Medulla oblongata (tissue), 1 donor: Measurements from ENCODE around the gene SCFD2.
A peak's percentile ranks its signal among the peaks of the same experiment; 100 is the strongest.
"Not testable (repeated sequence)": the region's sequence is repeated elsewhere in the genome, so short reads cannot be mapped to it uniquely, and the experiment has no call there.

Source experiments
- DNase-seq: peaks from one replicate; pipeline ENCODE4 v3.0.0-alpha.2; 2015; ENCODE audit errors: extremely low spot score

Gene SCFD2

DNA sequence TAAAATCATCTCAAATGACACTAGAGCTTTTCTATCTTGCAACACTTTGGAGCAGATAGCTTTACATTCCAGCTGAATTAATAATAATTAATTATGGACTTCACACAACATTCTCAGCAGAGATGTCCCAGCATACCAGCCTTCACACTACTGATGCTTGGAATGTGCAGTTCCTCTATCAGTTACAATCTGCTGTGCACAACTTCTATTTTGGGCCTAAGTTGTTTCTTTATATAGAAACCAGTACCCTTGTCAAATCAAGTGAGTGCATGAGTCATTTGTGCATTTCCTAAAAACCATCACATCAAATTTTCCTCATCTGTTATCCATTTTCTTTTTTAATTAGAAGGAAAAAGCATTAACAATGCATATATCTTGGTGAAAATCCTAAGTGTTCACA, 512.5 kb downstream of the SCFD2 start:
- no peak for DNase-seq

DNA sequence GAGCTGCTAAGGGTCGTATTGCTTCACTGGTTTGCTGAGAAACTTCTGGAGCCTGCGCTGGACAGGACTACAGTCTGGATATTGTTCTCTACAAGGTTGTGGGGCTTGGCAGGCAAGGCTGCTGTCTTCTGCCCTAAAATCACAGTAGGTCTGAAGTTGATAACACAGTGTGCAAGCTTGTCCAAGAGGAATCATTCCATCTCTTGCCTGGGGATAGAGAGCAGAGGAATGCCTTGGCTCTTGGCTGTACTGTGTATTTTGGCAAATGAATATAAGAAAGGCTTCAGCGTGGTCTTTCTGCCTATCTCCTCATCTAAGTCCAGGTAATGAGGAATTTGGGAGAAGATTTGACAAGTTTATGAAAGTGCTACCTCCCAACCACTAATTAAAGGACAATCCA, 513.1 kb downstream of the SCFD2 start:
- no peak for DNase-seq

DNA sequence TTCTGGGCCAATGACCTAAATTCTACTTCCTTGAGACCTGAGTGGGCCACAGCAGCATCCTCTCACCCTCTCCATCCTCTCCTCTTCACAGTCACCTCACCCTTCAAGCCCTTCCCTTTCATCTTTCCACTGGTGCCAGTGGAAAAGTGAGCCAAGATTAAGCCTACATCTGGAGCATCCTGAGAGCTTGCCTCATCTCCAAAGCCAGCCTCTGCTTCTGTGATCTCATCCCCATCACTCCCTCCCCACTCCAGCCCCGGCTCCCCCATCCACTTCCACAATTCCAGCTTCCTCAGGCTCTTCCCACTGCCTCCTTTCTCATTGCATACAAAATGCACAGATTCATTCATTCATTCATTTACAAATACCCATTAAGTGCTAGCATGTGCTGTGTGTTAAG, 513.8 kb downstream of the SCFD2 start:
- no peak for DNase-seq

DNA sequence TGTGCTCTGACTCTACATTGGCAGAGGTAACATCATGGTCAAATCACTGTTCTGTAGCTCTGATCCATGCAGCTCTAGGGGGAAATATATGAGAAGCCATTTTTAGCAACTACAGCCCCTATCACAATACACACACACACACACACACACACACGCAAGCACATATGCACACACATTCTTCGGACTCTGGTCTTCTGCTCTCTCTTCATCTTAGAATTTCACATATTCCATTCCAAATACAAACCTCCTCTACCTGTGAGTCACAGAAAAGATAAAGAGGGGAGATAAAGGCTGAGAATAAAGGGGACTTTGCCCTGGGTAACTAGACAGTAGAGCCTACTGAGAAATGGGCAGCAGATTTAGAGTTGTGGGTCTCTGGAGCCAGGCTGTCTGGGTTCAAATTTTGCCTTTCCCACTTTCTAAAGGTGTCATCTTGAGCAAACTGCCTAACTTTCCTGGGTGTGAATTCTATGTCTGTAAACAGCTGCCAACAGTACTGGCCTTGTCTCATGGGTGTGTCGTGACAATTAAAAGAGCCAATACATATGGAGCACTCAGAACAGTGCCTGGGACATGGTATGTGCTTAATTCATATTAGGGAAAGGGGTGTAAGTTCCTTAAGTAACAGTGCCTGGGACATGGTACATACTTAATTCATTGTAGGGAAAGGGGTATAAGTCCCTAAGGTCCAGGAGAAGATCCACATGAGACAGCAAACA, 515.3 kb downstream of the SCFD2 start:
- DNase-seq = no peak

DNA sequence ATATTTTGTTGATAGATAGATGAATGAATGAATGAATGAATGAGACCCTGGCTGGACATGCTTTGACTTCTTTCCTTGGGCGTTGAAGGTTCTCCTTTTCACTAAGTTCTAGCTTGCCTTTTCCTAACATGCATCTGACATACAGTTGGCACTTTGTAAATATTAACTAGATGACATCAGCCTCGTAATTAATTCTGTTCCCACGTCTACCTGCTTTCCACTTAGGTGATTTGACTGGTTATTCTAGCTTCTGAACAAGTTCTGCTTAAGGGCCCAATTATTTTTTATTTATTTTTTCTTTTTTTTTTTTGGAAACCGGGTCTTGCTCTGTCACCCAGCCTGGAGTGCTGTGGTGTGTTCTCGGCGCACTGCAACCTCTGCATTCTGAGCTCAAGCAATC, 517.6 kb downstream of the SCFD2 start:
- DNase-seq = no peak

DNA sequence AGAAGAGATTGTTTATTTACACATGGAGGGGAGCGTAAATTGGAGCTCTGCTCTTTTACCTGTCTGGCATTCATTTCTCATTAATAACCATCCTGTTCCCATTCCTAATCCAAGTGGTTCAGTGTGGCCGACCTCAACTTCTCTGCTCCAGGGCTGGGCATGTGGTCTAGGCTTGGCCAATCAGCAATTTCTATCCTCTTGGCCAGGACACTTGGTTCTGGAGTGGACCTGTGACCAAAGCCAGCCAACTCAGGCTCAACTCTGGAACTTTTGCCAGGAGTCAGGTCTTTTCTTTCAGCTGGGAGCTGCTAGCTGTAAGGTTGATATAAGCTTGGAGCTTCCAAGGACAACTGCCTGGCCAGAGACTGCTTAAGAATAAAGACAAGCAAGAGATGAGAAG, 519.4 kb downstream of the SCFD2 start:
- DNase-seq = no peak

DNA sequence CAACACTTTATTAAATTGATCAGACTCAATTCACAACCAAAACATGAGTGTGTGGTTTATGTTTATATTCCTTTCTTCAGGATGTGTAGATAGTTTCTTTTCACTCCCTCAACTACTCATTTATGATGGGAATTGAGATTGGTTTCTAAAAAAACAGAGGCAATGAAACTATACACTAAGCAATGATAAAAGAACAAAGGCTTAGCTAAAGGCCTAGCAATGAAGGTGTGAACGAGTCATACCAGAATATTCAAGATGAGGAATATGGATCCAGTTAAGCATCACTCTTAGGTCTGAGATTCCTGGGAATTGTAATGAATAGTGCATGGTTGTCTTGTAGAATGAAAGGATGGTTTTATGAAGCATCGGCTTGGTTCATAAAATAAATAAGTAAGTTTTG, 521.3 kb downstream of the SCFD2 start:
- no peak for DNase-seq

DNA sequence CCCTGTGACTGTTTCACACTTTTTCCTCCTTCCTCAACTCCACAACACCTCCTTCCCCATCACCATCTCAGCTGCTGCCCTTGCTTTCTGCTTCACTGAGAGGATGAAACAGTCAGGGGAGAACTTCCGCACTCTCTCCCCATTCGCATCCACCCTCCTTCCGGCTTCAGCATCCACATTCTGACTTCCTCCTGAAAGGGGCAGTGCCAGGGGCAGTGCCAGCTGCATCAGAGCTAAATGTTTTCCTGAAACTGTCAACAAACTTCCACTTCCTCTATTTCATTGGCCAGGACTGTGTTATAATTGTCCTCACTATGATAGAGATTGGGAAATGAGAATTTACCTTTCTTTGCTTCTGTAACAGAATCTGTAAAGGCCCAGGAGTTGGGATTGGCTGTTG, 521.9 kb downstream of the SCFD2 start:
- peak; percentile 83 for DNase-seq

DNA sequence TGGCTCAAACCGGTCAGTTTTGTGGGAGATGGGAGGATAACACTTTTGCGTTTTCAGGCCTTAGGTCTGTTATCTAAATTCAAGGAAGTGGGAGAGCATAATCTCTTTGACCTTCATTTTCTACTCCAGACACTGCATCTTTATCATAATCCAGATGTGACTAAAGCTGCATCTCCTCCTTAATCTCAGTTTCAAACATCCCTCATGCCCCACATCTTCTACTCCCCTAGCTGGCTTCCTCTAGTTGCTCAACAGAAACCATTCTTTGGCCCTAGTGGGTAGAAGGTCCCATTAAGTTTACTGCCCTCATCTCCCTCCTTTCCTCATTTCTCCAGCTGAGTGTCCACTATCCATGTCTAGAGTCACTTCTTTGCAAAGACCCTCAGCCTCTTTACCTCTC, 522.5 kb downstream of the SCFD2 start:
- DNase-seq = no peak

DNA sequence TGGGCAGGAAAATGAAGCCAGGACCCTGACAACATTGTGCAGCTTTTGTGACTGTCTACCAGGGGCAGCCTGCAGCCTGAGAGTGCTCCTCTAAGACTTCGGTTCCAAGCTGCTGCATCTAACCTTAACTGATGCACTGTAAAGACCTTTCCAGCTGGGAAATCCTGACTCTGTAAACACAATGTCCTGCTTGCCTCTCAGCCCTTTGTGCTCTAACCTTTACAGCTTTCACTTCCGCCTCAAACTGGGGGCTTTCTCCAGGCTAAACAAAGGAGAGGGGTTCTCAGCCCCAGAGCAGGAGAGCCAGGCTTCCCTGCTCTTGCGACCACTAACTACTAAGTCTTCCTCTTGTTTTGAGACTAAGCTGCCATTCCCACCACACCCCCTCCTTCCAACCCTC, 523.1 kb downstream of the SCFD2 start:
- no peak for DNase-seq

DNA sequence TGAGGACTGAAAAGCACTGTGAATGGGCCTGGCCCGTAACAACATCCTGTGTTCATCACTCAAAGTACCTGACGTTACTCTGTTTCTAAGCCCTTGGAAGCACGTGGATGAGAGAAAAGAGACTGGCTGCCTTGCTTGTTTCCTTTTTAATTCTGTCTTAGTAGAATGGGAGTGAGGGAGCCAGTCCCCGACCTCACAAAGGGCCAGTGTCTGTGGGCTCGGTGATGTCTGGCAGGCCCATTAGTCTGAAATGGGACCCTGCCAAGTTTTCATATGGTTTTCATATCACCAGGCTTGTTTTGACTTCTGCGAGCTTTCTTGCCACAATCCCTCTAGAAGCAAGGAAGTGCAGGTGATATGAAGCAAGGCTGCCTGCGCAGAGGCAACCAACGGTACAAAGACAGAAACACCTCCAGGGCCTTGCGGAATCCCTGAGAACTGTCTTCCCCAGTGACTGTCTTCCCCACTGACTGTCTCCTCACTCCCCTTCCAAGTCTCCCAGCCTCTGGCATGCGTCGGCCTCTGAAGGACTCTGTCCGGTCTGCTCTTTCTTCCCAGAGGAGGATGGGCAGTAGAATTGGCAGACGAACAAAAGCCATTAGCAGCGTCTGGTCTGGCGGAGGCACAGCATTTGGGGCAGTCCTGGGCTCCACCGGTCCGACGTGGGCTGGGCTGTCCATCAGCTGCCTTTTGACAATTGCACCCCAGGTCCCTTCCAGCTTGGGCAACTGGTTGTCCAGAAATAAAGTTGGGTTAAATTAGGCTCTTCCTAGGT, 524.0 kb downstream of the SCFD2 start:
- peak; percentile 74 for DNase-seq

DNA sequence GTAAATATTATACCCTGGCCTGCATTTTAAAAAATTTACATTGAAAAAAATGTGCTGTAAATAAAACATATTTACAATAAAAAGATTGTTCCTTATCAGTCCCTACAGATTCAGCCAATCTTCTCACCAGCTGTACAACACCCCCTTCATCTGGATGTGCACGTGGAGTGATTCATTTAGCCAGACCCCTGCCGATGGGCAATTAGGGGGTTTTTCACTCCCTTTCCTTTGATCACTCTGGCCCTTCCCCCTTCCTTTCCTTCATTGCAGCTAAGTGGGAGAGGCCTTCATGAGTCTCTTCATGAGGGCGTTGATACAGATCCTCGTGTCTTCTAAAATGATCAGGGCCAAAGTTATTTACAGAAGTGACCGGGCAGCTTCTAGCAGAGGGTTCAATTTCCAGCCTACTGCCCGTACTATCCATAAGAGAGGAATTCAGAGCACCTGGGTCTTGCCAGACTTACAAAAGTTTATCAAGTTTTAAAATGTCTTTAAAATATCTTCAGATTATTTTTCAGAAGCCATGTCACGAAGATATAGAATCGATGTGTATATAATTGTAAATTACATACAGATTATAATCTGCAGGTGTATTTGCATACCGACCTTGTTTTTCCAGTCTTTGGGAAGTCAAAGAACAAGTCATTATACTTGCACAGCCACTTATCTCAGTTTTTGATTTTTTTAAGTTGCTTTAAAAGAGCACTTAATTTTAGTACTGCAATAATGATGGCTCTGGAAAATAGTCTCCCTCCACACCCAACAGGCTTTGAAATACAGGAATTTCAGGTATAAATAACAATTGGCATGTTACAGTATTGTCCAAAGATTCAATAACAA, 525.1 kb downstream of the SCFD2 start:
- DNase-seq = no peak

DNA sequence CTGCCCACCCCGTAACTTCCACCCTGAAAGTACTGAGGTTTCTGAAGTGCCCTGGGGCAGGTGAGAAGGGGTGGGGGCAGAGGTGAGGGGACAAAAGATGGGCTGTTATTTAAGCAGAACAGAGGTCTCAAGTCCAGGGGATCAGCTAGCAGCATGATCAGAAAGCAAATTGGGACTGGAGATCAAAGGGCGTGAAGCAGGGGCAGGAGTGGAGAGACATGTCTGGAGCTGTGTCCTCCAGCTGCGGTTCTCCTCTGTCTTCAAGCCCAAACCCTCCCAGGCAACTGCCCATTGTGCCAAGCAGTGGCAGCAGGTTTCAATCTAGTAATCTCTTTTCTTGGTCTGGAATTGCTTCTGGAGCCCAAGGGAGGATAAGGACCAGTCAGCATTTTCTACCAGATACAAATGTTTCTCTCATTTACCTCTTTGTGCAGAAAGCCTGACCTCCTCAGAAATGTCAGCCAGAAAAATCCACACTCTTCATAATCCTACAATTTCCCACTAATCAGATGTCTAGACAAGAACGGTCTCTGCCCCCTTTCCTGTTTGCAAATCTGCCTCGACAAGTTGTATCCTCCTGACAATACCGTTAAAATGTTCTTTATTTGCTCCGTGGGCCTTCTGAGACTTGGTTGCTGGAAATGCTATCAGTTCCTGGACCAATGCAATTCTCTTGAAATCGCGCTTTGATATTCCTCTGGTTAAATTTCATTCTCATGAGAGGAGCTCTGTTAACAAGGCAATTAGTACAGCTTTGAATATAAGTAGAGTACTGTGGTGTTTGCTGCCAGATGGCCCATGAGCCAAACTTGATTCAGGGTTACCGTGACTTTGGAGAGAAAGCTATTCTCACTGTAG, 526.9 kb downstream of the SCFD2 start:
- DNase-seq = no peak

DNA sequence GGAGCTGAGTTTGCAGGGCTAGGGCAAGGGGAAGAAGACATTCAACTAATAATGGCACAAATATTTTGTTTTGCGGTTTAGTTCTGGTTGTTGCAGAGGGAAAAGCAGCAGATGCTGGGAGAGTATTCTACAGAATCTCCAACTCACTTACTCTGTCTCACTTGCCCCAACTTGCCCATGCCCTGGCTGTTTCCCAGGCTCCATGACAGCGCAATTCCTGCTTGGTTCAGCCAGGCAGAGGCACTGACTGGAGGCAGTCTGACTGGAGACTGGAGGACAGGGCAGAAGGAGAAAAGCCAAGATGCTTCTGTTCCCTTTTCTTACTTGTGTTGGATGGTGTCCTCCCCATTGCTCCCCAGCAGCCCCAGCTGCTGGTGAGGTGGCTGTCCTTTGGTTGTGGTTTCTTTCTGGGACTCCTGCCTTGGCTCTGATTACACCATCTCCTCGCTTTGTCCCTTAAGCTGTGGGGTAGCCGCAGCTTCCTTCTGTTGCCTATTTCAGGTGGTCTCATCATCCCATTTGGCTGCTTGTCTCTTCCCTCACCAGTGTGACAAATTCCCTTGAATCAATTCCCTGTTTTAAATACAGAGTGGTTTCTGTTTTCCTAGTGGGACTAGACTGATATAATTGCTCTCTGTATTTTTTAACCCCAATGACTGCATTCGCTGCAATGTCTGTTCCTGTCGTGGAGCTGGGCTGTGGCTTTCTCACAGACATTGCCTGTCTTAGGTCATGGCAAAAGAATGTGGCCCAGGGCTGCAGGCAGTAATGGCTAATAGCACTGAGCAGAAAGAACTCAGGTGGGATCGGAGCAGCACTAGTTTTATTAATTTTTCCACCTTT, 527.9 kb downstream of the SCFD2 start:
- peak; percentile 27 for DNase-seq

DNA sequence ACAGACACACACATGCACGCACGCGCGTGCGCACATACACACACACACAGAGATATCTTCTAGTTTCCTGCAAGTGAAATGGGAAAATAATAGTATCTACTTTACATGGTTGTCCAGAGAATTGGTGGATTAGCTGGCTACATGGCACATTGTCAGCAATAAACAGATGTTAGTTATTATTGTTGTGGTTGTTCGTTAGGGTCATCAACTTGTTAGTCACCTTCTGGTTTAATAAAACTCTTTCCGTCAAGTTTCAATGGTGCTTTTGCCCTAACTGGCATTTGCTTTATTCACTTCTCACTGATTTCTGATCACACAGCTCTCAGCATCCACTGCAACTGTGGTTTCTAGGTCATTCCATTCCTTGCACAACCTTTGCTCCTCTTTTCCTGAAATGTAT, 529.2 kb downstream of the SCFD2 start:
- no peak for DNase-seq

DNA sequence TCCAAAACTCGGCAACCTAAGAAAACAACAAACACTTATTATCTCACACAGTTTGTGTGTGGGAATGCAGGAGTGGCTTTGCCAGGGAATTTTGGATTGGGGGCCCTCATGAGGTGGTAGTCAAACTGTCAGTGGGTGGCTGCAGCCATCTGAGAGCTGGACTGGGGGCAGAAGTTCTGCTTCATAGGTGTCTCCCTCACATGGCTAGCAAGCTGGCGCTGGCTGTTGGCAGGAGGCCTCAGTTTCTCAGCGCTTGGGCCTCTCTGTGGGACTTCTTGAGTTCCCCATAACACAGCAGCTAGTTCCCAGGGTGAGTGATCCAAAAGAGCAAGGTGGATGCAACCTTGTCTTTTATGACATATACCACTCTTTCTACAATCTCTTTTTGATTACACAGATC, 529.7 kb downstream of the SCFD2 start:
- no peak for DNase-seq

DNA sequence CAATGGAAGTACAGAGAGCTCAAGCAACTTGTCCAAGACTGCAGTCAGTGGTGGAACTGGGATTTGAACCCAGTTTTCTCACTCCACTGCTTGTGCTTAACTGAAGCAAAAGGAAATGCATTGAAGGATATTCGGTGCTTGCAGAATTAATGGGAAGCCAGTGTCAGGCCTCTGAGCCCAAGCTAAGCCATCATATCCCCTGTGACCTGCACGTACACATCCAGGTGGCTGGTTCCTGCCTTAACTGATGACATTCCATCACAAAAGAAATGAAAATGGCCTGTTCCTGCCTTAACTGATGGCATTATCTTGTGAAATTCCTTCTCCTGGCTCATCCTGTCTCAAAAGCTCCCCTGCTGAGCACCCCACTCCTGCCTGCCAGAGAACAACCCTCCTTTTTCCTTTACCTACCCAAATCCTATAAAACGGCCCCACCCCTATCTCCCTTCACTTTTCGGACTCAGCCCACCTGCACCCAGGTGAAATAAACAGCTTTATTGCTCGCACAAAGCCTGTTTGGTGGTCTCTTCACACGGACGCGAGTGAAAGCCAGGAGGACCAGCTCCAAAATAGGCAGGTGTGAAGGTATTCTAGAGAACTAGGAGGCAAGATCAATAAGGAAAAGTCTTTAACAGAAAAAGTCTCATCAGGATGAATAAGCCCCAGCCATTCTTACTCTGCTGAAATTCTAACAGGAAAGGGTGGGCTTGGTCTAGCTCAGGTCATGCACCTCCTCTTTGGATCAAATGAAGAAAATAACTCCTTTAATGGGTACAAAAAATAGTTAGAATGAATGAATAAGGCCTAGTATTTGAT, 531.0 kb downstream of the SCFD2 start:
- not testable (repeated sequence) for DNase-seq

DNA sequence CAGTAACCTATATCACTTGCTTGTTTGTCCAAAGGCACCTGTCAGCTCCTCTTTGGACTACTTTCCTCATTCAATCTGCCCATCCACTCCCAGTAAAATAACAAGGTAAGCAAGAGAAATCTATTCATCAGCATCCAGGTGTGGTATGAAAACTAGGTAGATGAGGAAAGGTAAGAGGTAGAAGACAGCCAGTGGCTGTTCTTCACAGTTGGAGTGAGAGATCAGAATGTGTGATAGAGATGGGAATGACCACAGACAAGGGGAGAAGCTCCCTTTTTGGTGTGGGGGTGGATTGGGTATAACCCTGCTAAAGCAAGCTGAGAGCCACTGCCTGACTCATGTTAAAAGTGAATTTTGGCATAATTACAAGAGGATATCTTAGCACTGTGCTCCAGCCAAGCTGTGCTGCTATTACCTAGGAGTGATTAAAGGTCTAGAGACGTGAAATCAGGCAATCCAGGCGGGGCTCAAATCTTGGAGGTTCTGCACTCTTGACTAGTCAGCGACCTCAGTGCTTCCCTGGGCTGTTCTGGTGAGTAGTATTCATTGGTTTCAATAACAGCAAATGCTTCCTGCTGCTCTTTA, 531.8 kb downstream of the SCFD2 start:
- DNase-seq = no peak

DNA sequence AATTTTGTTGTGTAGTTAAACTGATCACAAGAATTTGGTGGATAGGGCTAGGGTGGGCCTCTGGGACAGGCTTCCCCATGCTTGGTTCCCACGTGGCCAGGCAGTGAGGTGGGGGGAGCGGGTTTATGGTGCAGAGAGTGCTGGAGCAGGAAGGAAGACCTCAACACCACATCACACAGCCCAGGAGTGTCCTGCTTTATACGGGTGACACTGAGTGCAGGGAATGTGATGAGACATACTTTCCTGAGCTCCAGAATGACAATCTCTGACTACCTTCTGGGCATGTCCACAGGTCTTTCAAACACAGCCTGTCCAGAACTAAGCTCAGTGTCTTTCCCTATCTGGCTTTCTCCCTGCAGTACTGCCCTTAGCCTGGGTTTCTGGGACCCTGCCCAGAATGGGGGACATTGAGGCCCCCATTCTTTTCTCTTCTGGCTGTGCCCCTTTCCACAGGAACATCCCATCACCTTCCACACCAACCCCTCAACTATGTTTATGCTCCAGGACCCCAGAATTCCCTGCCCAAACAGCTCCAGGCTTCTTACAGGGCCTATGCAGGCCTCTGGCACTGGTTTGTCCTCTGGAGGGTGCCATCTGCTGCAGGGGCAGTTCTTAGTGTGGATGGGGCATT, 540.3 kb downstream of the SCFD2 start:
- no peak for DNase-seq
